GM12891 (cell line): ENCODE results near the gene ITM2B.

ENCODE experiments used
- DNase-seq: peaks from one replicate; pipeline ENCODE4 v3.0.0; 2011; ENCODE audit warnings: low spot score; ENCODE audit not compliant: insufficient read length
- FAIRE-seq: peaks from 2 replicates; lab custom pipeline; 2011; peaks lifted over from hg19 to GRCh38; lab: Jason Lieb, UNC
- PAX5 ChIP-seq: IDR thresholded peaks from 2 replicates; pipeline ENCODE4 v1.6.1; 2011; ENCODE audit warnings: low read length, moderate library complexity, mild to moderate bottlenecking; ENCODE audit not compliant: insufficient read depth, severe bottlenecking
- POLR2A ChIP-seq: IDR thresholded peaks from 2 replicates; pipeline ENCODE4 v1.6.1; 2011; ENCODE audit warnings: low read depth, low read length, control low read depth
- POLR2AphosphoS5 ChIP-seq: IDR thresholded peaks from 2 replicates; pipeline ENCODE4 v1.6.1; 2011; ENCODE audit warnings: low read depth, low read length, control low read depth
- POU2F2 ChIP-seq: IDR thresholded peaks from 2 replicates; pipeline ENCODE4 v1.6.1; 2011; ENCODE audit warnings: low read depth, mild to moderate bottlenecking, control low read depth, low read length, moderate library complexity
- SPI1 ChIP-seq: IDR thresholded peaks from 2 replicates; pipeline ENCODE4 v1.6.1; 2011; ENCODE audit warnings: low read depth, low read length, control low read depth
- TAF1 ChIP-seq: IDR thresholded peaks from 2 replicates; pipeline ENCODE4 v1.6.1; 2011; ENCODE audit warnings: low read depth, low read length, control low read depth

Gene ITM2B

DNA sequence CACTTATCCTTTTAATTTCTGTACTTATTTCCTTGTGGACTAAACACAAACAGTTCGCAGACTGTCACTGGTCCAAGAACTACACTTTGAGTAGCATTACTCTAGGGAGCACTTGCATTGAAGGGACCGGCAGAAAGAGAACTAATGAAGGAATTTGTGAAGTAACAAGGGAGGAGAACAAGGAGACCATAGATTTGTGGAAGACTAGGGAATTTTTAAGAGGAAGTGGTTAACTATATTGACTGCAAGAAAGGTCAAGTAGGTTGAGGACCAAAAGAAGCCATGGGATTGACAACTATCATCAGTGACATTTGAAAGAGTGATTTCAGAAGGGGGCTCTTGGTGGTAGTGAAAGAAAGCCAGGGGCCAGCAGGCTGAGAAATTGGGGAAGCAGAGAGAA, 66.6 kb downstream of the ITM2B start:
- TF ChIP-seq POLR2AphosphoS5 = no peak
- TF ChIP-seq TAF1 = no peak
- TF ChIP-seq POLR2A = no peak
- DNase-seq (no peak), FAIRE-seq (no peak)

DNA sequence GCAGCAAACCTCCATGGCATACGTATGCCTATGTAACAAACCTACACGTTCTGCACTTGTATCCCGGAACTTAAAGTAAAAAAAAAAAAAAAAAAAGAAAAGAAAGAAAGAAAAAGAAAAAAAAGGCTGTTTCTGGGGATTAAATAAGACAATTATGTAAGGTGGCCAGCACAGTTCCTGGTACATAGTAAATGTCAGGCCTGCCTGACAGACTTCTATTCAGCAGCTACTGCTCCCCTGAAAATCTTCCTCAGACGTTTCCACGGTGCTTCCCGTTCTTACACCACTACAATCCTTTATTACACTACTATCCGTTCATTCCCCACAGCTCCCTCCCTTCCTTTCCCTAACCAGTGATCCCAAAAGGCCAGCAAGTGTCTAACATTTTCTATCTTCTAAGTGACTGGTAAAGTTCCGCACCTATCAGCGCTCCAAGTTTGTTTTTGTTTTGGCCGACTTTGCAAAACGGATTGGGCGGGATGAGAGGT, 69.9 kb downstream of the ITM2B start:
- DNase-seq = no peak

GRCh38 chr13:48303359-48304142, 70.5 kb downstream of the ITM2B start, which contains the start of gene RB1:
RB1 (plus strand) TSS chr13:48303751; CDS start chr13:48303913, 162 bp downstream.
- peak; percentile 94 for FAIRE-seq
- peak; percentile 65 for TF ChIP-seq POLR2A
- no peak for TF ChIP-seq POU2F2
- 0 out of 2 replicates have a peak, but pooled peaks have one; percentile 17 for TF ChIP-seq TAF1
- TF ChIP-seq PAX5 = no peak
- TF ChIP-seq SPI1 = peak; percentile 50; the same call in 1 of the 2 replicates
- peak; percentile 25; the same call in 1 of the 2 replicates for TF ChIP-seq POLR2AphosphoS5
- peak; percentile 77 for DNase-seq

More for the DNA sequence above, 69.9 kb downstream of the ITM2B start:
- FAIRE-seq = no peak
- TF ChIP-seq PAX5 (no peak), POLR2A (no peak), POU2F2 (no peak), POLR2AphosphoS5 (no peak), TAF1 (no peak), SPI1 (no peak)

- peak; percentile 86 for FAIRE-seq
- TF ChIP-seq TAF1 (no peak), POLR2AphosphoS5 (peak; percentile 52; the same call in 1 of the 2 replicates), POLR2A (peak; percentile 71; the same call in 1 of the 2 replicates), SPI1 (peak; percentile 99), PAX5 (peak; percentile 96), POU2F2 (peak; percentile 31; the same call in 1 of the 2 replicates)
- peak; percentile 54 for DNase-seq
These were observed 71.3 kb downstream of the ITM2B start for GRCh38 chr13:48304143-48304876.

- TF ChIP-seq POU2F2 (no peak), PAX5 (no peak), POLR2A (no peak), TAF1 (no peak), POLR2AphosphoS5 (no peak), SPI1 (no peak)
- FAIRE-seq (peak; percentile 85), DNase-seq (no peak)
These were observed 78.2 kb downstream of the ITM2B start for GRCh38 chr13:48311223-48311622.

- no peak for FAIRE-seq
- no peak for DNase-seq
- no peak for TF ChIP-seq POLR2AphosphoS5
- no peak for TF ChIP-seq SPI1
- TF ChIP-seq PAX5 = no peak
- TF ChIP-seq POU2F2 = no peak
- no peak for TF ChIP-seq TAF1
- no peak for TF ChIP-seq POLR2A
These were observed 83.1 kb downstream of the ITM2B start for GRCh38 chr13:48315969-48316650.

GRCh38 chr13:48316826-48317510, 84.0 kb downstream of the ITM2B start:
- FAIRE-seq (no peak), DNase-seq (no peak)
- TF ChIP-seq POLR2AphosphoS5 = no peak
- TF ChIP-seq PAX5 = no peak
- TF ChIP-seq TAF1 = no peak
- TF ChIP-seq SPI1 = no peak
- TF ChIP-seq POLR2A = no peak
- TF ChIP-seq POU2F2 = no peak
